Thyroid gland (tissue), 4 donors: ENCODE measurements around the gene TSPAN10. TPM values are rescaled to one million over a fixed set of nuclear protein-coding genes. Genes with fewer than 3 reads are reported as not detected.

Experiments used
- DNase-seq, 2 donors: peaks; one replicate each; pipeline ENCODE4 v3.0.0-alpha.2; 2019
- H3K27ac ChIP-seq, 3 donors: fragments of 200-600 bp; sonication (generic); 1 replicate in 2 of 3; 2 replicates in 1 of 3; pipeline ENCODE4 v1.5.1; 2016 to 2019; ENCODE audit warnings: mild to moderate bottlenecking in 1 of 3, moderate library complexity in 1 of 3
- H3K27me3 ChIP-seq: fragments of 200-600 bp; sonication (generic); one replicate; pipeline ENCODE4 v1.5.1; 2019
- H3K36me3 ChIP-seq, 2 donors: fragments of 200-600 bp; sonication (generic); one replicate each; pipeline ENCODE4 v1.5.1; 2016 to 2019
- H3K4me1 ChIP-seq, 2 donors: fragments of 200-600 bp; sonication (generic); one replicate each; pipeline ENCODE4 v1.5.1; 2017 to 2019
- H3K4me3 ChIP-seq, 3 donors: fragments of 200-600 bp; sonication (generic); replicated peaks in 1 of 3; 1 replicate in 2 of 3; 2 replicates in 1 of 3; pipeline ENCODE4 v1.5.1; 2016; ENCODE audit warnings: mild to moderate bottlenecking in 1 of 3
- H3K9me3 ChIP-seq: fragments of 200-600 bp; sonication (generic); one replicate; pipeline ENCODE4 v1.5.1; 2017
- POLR2A ChIP-seq, 2 donors: fragments of 450-650 bp; IDR thresholded peaks; one replicate each; pipeline ENCODE4 v1.6.1; 2017; ENCODE audit warnings: antibody characterized with exemption in 2 of 2, mild to moderate bottlenecking in 2 of 2, moderate library complexity in 1 of 2
- WGBS, 2 donors: methylation state at CpG; one replicate each; pipeline ENCODE4 v1.1.5; 2017; 5-methylcytosine and 5-hydroxymethylcytosine counted together
- intact Hi-C: fragments of 100-400 bp; cut with DNase I; formaldehyde crosslinking; loops from one replicate; pipeline ENCODE4 v1.15.1; 2023
- total RNA-seq, 4 donors: library from RNA; depleted of rRNA; stranded (reverse); fragments of >200 nt; gene quantifications; one replicate each; pipeline ENCODE4 v1.2.3, GENCODE V29; 2016
- TF ChIP-seq, protein P1 (sequence below), 6 experiments: fragments of 200-600 bp in 3 of 6; fragments of 450-650 bp in 3 of 6; sonication (generic) in 3 of 6; IDR thresholded peaks; one replicate each; pipeline ENCODE4 v1.5.1; 2016 to 2019; ENCODE audit warnings: antibody characterized with exemption in 6 of 6, mild to moderate bottlenecking in 2 of 6, inconsistent platforms in 1 of 6, moderate library complexity in 1 of 6

Gene TSPAN10
- total RNA-seq, 4 donors from 2014 or later = 0.29 to 2.6 (median 0.40) TPM; not detected in 1

DNA sequence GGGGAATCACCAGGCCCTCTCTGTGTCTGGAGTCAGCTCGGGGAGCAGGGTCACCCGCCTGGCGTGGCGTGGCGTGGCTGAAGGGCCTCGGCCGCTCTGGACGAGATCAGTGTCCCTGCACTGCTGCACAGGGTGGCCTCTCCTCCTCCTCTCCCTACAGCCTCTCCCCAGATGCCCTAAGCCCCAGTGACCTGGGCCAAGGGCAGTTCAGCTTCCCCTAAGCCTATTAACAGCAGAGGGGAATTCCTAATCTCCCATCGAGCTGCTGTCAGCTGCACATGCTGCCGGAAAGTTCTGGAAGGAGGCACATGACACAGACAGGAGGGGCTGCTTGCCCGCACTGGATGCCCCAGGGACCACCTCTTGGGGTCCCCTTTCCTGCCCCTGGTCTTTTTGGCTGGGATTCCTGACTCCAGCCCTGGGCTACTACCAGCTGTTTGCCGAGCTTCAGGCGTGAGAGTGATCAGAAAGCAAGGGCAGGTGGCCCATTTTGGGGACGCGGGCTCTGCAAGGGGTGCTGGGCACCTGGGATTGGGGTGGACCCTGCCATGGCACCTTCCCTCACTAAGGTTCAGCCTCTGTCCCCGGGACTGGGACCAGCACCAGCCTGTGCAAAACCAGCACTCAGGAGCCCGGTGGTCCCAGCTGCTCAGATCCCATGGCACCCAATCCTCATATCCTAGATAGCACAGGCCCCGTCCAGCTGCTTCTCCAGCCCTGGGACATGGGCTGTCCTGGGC lies 18.6 kb downstream of the TSPAN10 start:
- Histone ChIP-seq H3K4me1 (no peaks in the 10 kb centered on the region), H3K36me3 (no peaks in the 10 kb centered on the region), H3K9me3 (no peaks in the 10 kb centered on the region), H3K27me3 (no peaks in the 10 kb centered on the region), H3K4me3 (no peak overlapping the region), H3K27ac (no peak overlapping the region)
- intact Hi-C loops = no loop called here
- TF ChIP-seq POLR2A (IDR thresholded peaks at IDR 0.05) = no peak
- TF ChIP-seq, protein P1, sequence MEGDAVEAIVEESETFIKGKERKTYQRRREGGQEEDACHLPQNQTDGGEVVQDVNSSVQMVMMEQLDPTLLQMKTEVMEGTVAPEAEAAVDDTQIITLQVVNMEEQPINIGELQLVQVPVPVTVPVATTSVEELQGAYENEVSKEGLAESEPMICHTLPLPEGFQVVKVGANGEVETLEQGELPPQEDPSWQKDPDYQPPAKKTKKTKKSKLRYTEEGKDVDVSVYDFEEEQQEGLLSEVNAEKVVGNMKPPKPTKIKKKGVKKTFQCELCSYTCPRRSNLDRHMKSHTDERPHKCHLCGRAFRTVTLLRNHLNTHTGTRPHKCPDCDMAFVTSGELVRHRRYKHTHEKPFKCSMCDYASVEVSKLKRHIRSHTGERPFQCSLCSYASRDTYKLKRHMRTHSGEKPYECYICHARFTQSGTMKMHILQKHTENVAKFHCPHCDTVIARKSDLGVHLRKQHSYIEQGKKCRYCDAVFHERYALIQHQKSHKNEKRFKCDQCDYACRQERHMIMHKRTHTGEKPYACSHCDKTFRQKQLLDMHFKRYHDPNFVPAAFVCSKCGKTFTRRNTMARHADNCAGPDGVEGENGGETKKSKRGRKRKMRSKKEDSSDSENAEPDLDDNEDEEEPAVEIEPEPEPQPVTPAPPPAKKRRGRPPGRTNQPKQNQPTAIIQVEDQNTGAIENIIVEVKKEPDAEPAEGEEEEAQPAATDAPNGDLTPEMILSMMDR (IDR thresholded peaks at IDR 0.05) = no peak
- 69 to 76% methylated on average over 9 to 15 of the region's 18 CpGs for WGBS, 2 donors
- DNase-seq = no peak

DNA sequence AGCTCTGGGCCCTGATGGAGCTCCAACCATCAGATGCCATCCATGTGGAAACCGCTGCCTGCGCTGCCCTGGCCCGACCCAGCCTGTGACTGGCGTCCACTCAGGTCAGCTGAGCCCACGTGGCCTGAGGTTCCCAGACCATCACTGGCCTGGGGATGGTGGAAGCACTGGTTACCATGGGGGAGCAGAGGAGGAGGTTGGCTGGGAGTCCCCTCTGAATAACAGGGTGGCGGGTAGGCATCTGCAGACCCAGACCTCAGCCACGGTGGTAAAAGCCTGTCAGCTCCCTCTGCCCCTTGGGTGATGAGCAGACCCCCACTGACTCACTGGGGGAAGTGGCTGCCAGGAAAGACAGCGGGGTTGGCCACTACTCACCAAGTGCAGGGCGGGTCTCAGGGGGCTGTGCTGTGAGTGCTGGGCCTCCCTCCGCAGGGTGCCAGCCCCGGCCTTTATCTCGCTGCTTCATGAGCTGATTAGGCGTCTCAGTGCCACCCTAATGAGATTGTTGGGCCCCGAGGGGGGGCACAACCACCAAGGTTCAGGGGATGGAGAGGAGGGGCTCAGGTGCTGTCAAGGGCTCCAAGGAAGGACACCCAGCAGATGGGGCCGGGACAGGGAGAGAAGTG lies 19.2 kb downstream of the TSPAN10 start, which contains the start of gene PDE6G:
PDE6G (minus strand) TSS at position 425 of the 626 bp plus-strand sequence. CDS start 3,237 bp downstream, outside the sequence.
- Histone ChIP-seq H3K9me3 (no peaks in the 10 kb centered on the region), H3K36me3 (no peaks in the 10 kb centered on the region), H3K4me1 (no peaks in the 10 kb centered on the region), H3K27ac (no peak within 1 kb of the TSS), H3K4me3 (no peak within 1 kb of the TSS), H3K27me3 (no peaks in the 10 kb centered on the region)
- WGBS, 2 donors = 77 to 80% methylated on average over 5 to 10 of the region's 15 CpGs
- TF ChIP-seq, protein P1 (IDR thresholded peaks at IDR 0.05) = no peak
- TF ChIP-seq POLR2A (IDR thresholded peaks at IDR 0.05) = no peak
- intact Hi-C loops = no loop called here
- DNase-seq = no peak

DNA sequence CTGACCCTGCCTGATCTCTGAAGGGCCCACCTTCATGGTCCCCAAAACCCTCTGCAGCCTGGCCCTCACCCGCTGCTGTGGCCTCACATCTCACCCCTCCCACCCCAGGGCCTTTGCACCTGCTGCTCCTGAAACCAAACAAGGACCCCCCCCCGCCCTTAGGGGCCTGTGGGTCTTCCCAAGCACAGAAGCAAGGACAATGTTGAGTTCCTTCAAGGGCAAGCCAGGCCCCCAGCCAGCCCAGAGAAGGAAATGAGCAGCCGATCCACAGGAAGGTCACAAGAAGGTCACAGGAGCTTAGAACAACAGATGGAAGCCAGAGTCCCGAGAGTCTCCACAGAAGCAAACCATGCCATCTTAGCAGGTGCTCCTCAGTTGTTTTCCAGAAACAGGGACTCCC lies 19.8 kb downstream of the TSPAN10 start:
- no peaks in the 10 kb centered on the region for H3K4me1 ChIP-seq
- H3K36me3 ChIP-seq = no peaks in the 10 kb centered on the region
- intact Hi-C loops = no loop called here
- no peaks in the 10 kb centered on the region for H3K9me3 ChIP-seq
- no peak for TF ChIP-seq POLR2A (IDR thresholded peaks at IDR 0.05)
- TF ChIP-seq, protein P1 (IDR thresholded peaks at IDR 0.05) = no peak
- H3K27me3 ChIP-seq = no peaks in the 10 kb centered on the region
- H3K4me3 ChIP-seq = no peak overlapping the region
- no peak for DNase-seq
- no peak overlapping the region for H3K27ac ChIP-seq
- WGBS, 2 donors = 58 to 76% methylated on average over 3 of the region's 4 CpGs

DNA sequence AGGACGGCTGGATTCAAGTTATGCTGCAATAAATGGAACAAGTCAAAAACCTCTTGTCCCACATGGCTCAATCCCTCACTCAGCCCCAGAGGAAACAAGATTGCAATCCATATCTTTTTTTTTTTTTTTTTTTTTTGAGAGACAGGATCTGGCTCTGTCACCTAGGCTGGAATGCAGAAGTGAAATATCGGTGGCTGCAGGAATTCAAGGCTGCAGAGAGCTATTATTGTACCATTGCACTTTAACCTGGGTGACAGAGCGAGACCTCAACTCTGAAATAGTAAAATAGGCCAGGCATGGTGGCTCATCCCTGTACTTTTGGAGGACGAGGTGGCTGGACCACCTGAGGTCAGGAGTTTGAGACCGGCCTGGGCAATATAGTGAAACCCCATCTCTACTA lies 22.0 kb downstream of the TSPAN10 start:
- Histone ChIP-seq H3K27me3 (no peaks in the 10 kb centered on the region), H3K4me1 (no peaks in the 10 kb centered on the region), H3K27ac (no peak overlapping the region), H3K4me3 (no peak overlapping the region), H3K36me3 (no peaks in the 10 kb centered on the region), H3K9me3 (no peaks in the 10 kb centered on the region)
- no peak for DNase-seq
- no peak for TF ChIP-seq POLR2A (IDR thresholded peaks at IDR 0.05)
- TF ChIP-seq, protein P1 (IDR thresholded peaks at IDR 0.05) = no peak
- 83 to 84% methylated on average over 5 of the region's 5 CpGs for WGBS, 2 donors
- intact Hi-C loops = no loop called here

DNA sequence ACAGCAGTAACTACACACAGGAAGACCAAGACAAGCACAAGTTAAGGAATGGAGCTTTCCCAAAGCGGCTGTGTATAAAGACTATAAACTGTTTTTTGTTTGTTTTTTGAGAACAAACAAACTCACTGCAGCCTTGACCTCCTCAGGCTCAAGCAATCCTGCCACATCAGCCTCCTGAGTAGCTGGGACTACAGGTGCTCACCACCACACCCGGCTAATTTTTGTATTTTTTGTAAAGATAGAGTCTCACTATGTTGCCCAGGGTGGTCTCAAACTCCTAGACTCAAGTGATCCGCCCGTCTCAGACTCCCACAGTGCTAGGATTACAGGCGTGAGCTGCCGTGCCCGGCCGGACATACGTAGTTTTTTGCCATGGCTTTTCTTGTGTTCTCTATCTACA lies 23.4 kb downstream of the TSPAN10 start:
- no peaks in the 10 kb centered on the region for H3K9me3 ChIP-seq
- no peaks in the 10 kb centered on the region for H3K36me3 ChIP-seq
- DNase-seq = no peak
- TF ChIP-seq POLR2A (IDR thresholded peaks at IDR 0.05) = no peak
- TF ChIP-seq, protein P1 (IDR thresholded peaks at IDR 0.05) = no peak
- no peak overlapping the region for H3K27ac ChIP-seq
- intact Hi-C loops = no loop called here
- H3K27me3 ChIP-seq = no peaks in the 10 kb centered on the region
- H3K4me1 ChIP-seq = peaks cover 5 to 6% of the 10 kb centered on the region in 2 donors
- 93 to 97% methylated on average over 9 of the region's 9 CpGs for WGBS, 2 donors
- H3K4me3 ChIP-seq = no peak overlapping the region
